Measurements from ENCODE around the gene RAB20.
"Not testable (repeated sequence)": the region's sequence is repeated elsewhere in the genome, so short reads cannot be mapped to it uniquely, and the experiment has no call there.

RAB20 gene

DNA sequence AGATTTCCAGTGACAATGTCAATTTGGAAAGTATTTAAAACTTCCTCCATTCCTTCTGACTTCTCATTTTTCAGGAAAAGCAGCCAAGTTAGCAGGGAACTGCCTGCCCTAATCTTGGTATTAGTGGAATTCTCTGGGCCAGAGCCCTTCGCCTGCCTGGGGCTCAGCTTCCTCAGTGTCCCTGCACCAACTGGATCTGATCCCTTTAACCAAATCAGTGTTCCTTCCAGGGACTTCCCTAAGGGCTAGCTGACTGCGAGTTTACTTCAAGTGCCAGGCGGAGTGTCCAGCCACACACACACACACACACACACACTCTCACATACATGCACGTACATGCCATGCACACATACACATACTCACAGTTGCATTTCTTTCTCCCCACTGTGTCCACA lies 20.0 kb downstream of the RAB20 start:
- no peak overlapping the region for H3K4me3 ChIP-seq
- H3K9me3 ChIP-seq (ENCODE audit: low read depth, low read length): peaks cover 5% of the 10 kb centered on the region; the same call in 1 of the 2 replicates
- H3K27ac ChIP-seq: no peak overlapping the region
- TF ChIP-seq FOXP2 (optimal IDR thresholded peaks at IDR 0.05; ENCODE audit: control extremely low read depth, extremely low read length, insufficient read depth) (no peak), POLR2AphosphoS5 (IDR thresholded peaks at IDR 0.05; ENCODE audit: borderline replicate concordance, low read depth, low read length) (no peak)
- H3K36me3 ChIP-seq (ENCODE audit: insufficient read depth, low read length): no peaks in the 10 kb centered on the region
- no peak overlapping the region for H3K9ac ChIP-seq (ENCODE audit: insufficient read length)
- no peak for DNase-seq (ENCODE audit: low read depth, low spot score)

GRCh38 chr13:110540871-110541525 lies 20.5 kb downstream of the RAB20 start:
- Histone ChIP-seq H3K27ac (no peak overlapping the region), H3K36me3 (ENCODE audit: insufficient read depth, low read length) (no peaks in the 10 kb centered on the region), H3K9ac (ENCODE audit: insufficient read length) (no peak overlapping the region), H3K9me3 (ENCODE audit: low read depth, low read length) (peaks cover 5% of the 10 kb centered on the region; the same call in 1 of the 2 replicates), H3K4me3 (no peak overlapping the region)
- no peak for TF ChIP-seq EZH2 (IDR thresholded peaks at IDR 0.05)
- no peak for TF ChIP-seq POLR2AphosphoS5 (IDR thresholded peaks at IDR 0.05; ENCODE audit: borderline replicate concordance, low read depth, low read length)
- no peak for TF ChIP-seq FOXP2 (optimal IDR thresholded peaks at IDR 0.05; ENCODE audit: control extremely low read depth, extremely low read length, insufficient read depth)
- DNase-seq (ENCODE audit: low read depth, low spot score): no peak

DNA sequence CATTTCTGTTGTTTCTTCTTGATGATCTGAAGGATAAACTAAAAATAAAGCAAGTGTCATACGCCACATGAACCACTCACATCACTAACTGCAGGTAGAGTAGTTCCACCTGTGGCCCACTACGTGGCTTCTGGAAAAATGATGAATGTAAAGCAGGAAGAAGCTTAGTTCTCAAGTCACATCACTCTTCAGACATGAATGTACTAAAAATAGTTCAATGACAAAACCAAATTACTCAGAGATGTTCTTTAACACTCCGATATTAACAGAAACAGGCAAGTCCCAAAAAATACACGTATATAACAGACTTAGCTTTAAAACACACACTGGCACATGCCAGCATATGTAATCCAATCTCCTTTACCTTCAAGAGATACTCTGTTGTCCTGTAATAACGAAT lies 21.6 kb downstream of the RAB20 start:
- no peak for TF ChIP-seq FOXP2 (optimal IDR thresholded peaks at IDR 0.05; ENCODE audit: control extremely low read depth, extremely low read length, insufficient read depth)
- no peak for TF ChIP-seq POLR2AphosphoS5 (IDR thresholded peaks at IDR 0.05; ENCODE audit: borderline replicate concordance, low read depth, low read length)
- TF ChIP-seq EZH2 (IDR thresholded peaks at IDR 0.05): no peak

GRCh38 chr13:110538632-110539031 lies 22.9 kb downstream of the RAB20 start:
- Histone ChIP-seq H3K4me3 (no peak overlapping the region), H3K36me3 (ENCODE audit: insufficient read depth, low read length) (no peaks in the 10 kb centered on the region), H3K9me3 (ENCODE audit: low read depth, low read length) (no peaks in the 10 kb centered on the region), H3K27ac (no peak overlapping the region), H3K9ac (ENCODE audit: insufficient read length) (no peak overlapping the region)
- DNase-seq (ENCODE audit: low read depth, low spot score): peak; percentile 6
- TF ChIP-seq EZH2 (IDR thresholded peaks at IDR 0.05): no peak
- no peak for TF ChIP-seq FOXP2 (optimal IDR thresholded peaks at IDR 0.05; ENCODE audit: control extremely low read depth, extremely low read length, insufficient read depth)
- no peak for TF ChIP-seq POLR2AphosphoS5 (IDR thresholded peaks at IDR 0.05; ENCODE audit: borderline replicate concordance, low read depth, low read length)

More for the DNA sequence above, 21.6 kb downstream of the RAB20 start:
- Histone ChIP-seq H3K9ac (ENCODE audit: insufficient read length) (no peak overlapping the region), H3K9me3 (ENCODE audit: low read depth, low read length) (peaks cover 5% of the 10 kb centered on the region; the same call in 1 of the 2 replicates), H3K4me3 (no peak overlapping the region), H3K36me3 (ENCODE audit: insufficient read depth, low read length) (no peaks in the 10 kb centered on the region), H3K27ac (no peak overlapping the region)
- DNase-seq (ENCODE audit: low read depth, low spot score): no peak

GRCh38 chr13:110536006-110536693 lies 25.4 kb downstream of the RAB20 start:
- Histone ChIP-seq H3K4me3 (no peak overlapping the region), H3K27ac (no peak overlapping the region), H3K9me3 (ENCODE audit: low read depth, low read length) (no peaks in the 10 kb centered on the region), H3K9ac (ENCODE audit: insufficient read length) (no peak overlapping the region), H3K36me3 (ENCODE audit: insufficient read depth, low read length) (no peaks in the 10 kb centered on the region)
- no peak for DNase-seq (ENCODE audit: low read depth, low spot score)
- TF ChIP-seq EZH2 (IDR thresholded peaks at IDR 0.05) (no peak), FOXP2 (optimal IDR thresholded peaks at IDR 0.05; ENCODE audit: control extremely low read depth, extremely low read length, insufficient read depth) (no peak), POLR2AphosphoS5 (IDR thresholded peaks at IDR 0.05; ENCODE audit: borderline replicate concordance, low read depth, low read length) (no peak)

DNA sequence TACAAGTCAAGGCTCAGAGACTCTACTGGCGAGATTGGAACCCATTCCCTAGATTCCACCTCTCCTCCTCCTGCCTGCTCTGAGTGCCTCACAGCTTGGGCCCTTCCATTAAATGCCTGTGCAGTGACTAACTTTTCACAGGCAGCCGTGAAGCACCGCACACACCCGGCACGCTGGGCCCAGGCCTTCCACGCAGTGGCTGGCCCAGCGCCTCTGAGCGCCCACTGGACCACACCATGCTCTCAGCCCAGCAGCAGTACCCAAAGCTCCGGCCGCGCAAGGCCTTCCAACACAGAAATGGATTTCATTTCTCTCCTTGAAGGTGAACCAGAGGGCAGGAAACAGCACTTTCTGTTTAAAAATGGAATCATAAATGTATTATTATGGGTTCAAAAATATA lies 26.0 kb downstream of the RAB20 start:
- no peak overlapping the region for H3K9ac ChIP-seq (ENCODE audit: insufficient read length)
- no peak overlapping the region for H3K27ac ChIP-seq
- H3K9me3 ChIP-seq (ENCODE audit: low read depth, low read length): no peaks in the 10 kb centered on the region
- DNase-seq (ENCODE audit: low read depth, low spot score): no peak
- no peak overlapping the region for H3K4me3 ChIP-seq
- TF ChIP-seq EZH2 (IDR thresholded peaks at IDR 0.05): no peak
- TF ChIP-seq FOXP2 (optimal IDR thresholded peaks at IDR 0.05; ENCODE audit: control extremely low read depth, extremely low read length, insufficient read depth): no peak
- no peak for TF ChIP-seq POLR2AphosphoS5 (IDR thresholded peaks at IDR 0.05; ENCODE audit: borderline replicate concordance, low read depth, low read length)
- no peaks in the 10 kb centered on the region for H3K36me3 ChIP-seq (ENCODE audit: insufficient read depth, low read length)

GRCh38 chr13:110533771-110534670 lies 27.5 kb downstream of the RAB20 start:
- Histone ChIP-seq H3K9me3 (ENCODE audit: low read depth, low read length) (no peaks in the 10 kb centered on the region), H3K9ac (ENCODE audit: insufficient read length) (no peak overlapping the region), H3K27ac (no peak overlapping the region), H3K36me3 (ENCODE audit: insufficient read depth, low read length) (no peaks in the 10 kb centered on the region), H3K4me3 (no peak overlapping the region)
- no peak for DNase-seq (ENCODE audit: low read depth, low spot score)
- TF ChIP-seq FOXP2 (optimal IDR thresholded peaks at IDR 0.05; ENCODE audit: control extremely low read depth, extremely low read length, insufficient read depth): no peak
- TF ChIP-seq EZH2 (IDR thresholded peaks at IDR 0.05): no peak
- TF ChIP-seq POLR2AphosphoS5 (IDR thresholded peaks at IDR 0.05; ENCODE audit: borderline replicate concordance, low read depth, low read length): no peak

DNA sequence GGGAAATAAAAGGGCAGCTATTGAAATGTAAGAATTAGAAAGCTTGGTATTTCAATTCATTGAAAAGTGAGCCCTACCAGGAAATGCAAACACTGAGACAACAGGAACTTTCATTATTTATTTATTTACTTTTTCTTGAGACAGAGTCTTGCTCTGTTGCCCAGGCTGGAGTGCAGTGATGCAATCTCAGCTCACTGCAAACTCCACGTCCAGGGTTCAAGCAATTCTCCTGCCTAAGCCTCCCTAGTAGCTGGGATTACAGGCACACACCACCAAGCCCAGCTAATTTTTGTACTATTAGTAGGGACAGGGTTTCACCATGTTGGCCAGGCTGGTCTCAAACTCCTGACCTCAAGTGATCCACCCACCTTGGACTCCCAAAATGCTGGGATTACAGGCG lies 29.3 kb downstream of the RAB20 start:
- not testable (repeated sequence) for H3K36me3 ChIP-seq (ENCODE audit: insufficient read depth, low read length); H3K27ac ChIP-seq; H3K4me3 ChIP-seq; H3K9ac ChIP-seq (ENCODE audit: insufficient read length); DNase-seq (ENCODE audit: low read depth, low spot score); H3K9me3 ChIP-seq (ENCODE audit: low read depth, low read length)
